Astrocyte (in vitro differentiated cells and primary cell): ENCODE measurements around the gene DSN1.

Experiments
- CTCF ChIP-seq: IDR thresholded peaks from 2 replicates; pipeline ENCODE4 v1.5.1; 2011; ENCODE audit warnings: low read depth, mild to moderate bottlenecking, inconsistent platforms, low read length, moderate library complexity; ENCODE audit not compliant: insufficient read depth
- EZH2 ChIP-seq: IDR thresholded peaks from 2 replicates; pipeline ENCODE4 v1.6.1; 2012; ENCODE audit warnings: mild to moderate bottlenecking, low read length, inconsistent platforms; ENCODE audit not compliant: insufficient read depth

DNA sequence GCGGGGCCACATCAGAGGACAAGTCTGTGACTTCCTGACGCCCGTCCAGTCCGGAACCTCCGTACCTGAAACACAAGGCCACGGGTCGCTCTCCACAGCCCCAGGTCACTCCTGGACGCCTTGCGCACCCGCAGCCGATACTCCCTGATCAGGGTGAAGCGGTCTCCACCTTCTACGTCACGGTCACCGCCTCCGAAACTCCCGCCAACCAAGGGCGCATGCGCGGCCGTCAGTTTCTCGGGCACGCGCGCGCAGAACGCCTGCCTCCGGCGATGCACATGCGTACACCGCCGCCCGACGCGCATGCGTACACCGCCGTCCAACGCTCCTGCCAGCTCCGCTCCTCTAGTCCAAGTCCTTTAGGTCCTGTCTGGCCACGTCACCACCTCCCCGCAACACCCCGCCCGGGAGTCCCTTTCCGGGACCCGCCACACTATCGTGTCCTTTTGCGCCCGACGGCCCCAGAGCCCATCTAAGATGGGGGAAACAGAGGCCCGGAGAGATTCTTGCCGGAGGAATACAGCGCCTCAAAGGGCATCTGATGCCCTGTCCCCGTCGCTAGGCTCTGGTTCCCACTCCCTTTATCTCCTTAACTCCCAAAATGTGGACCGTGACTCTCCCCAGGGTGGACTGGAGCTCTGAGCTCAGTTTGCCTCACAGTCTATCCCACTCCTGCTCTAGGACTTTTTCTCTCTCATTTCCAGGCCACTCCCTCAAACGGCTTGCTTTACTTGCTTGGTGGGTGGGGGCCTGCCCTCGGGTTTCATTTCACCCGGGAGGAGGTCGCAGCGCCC, at the start of gene DSN1:
- TF ChIP-seq CTCF, result no peak
- TF ChIP-seq EZH2, result no peak
